Mucosa of gallbladder (tissue), 1 donor: Measurements from ENCODE around the gene SULT1B1. TPM values are rescaled to one million over a fixed set of nuclear protein-coding genes. Genes with fewer than 3 reads are reported as not detected.

ENCODE experiments used
- DNase-seq: peaks from one replicate; pipeline ENCODE4 v3.0.0-alpha.2; 2020; ENCODE audit warnings: low spot score
- total RNA-seq: library from RNA; stranded (reverse); gene quantifications from one replicate; pipeline ENCODE4 v1.2.1, GENCODE V29; 2021
- donor health status: DM: no; HTN: no; CAD: no.

SULT1B1 gene
- total RNA-seq, 1 donor from 2014 or later, result 0.75 TPM

DNA sequence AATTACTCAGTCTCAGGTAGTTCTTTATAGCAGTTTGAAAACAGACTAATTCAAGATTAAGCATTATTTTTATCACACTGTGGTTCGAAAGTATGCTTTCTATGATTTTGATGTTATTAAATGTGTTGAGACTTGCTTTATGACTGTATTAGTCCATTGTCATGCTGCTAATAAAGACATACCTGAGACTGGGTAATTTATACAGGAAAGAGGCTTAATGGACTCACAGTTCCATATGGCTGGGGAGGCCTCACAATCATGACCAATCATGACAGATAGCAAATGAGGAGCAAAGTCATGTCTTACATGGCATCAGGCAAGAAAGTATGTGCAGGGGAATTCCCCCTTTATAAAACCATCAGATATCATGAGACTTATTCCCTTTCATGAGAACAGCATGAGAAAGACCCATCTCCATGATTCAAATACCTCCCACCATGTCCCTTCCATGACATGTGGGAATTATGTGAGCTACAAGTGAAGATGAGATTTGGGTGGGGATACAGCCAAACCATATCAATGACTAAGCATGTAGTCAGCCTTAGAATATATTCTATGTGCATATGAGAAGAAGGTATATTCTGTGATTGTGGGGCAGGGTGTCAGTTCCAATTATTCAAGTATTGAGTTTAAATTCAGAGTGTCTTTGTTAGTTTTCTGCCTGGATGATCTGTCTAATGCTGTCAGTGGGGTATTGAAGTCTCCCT lies 62.7 kb downstream of the SULT1B1 start:
- DNase-seq, result no peak

DNA sequence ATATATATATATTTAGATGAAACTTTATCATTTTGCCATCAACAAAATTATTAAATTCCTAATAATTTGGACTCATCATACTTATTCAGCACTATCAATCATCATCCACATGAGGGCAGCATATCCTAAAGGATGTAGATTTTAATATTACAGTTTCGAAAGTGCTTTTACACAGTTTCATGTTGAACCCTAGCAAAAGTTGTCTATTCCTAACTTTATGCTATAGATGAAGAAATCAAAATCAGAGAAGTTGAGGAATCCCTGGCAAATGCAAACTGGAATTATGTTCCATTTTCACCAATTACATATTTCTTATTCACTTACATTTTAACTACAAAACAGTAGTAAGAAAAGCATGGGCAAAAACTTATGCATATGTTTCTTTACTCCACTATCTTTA lies 70.8 kb downstream of the SULT1B1 start:
- DNase-seq, result no peak

DNA sequence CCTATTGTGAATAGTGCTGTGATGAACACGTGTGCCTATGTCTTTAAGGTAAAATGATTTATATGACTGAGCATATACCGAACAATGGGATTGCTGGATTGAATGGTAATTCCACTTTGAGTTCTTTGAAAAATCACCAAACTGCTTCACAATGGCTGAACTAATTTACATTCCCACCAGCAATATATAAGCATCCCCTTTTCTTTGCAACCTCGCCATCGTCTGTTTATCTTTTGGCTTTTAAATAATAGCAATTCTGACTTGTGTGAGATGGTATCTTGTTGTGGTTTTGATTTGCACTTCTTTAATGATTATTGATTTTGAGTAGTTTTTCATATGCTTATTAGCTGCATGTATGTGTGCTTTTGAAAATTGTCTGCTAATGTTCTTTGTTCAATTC lies 75.6 kb downstream of the SULT1B1 start:
- DNase-seq, result no peak

Other genes starting within 250 kb of the SULT1B1 start
- not detected for gene UGT2A2, start 121.0 kb downstream of the SULT1B1 start, total RNA-seq
- gene UGT2A1, start 107.4 kb downstream of the SULT1B1 start, total RNA-seq, result not detected
- gene SULT1E1, start 99.5 kb upstream of the SULT1B1 start, total RNA-seq, result 0.29 TPM
- not detected for gene CSN1S1, start 170.4 kb upstream of the SULT1B1 start, total RNA-seq
- not detected for gene CSN2, start 205.1 kb upstream of the SULT1B1 start, total RNA-seq
- gene STATH, start 235.3 kb upstream of the SULT1B1 start, total RNA-seq, result not detected